Placental epithelial cell (primary cell): ENCODE data around the gene CCDC82. TPM values are rescaled to one million over a fixed set of nuclear protein-coding genes. Genes with fewer than 3 reads are reported as not detected.

ENCODE experiments used
- small RNA-seq: library from RNA; depleted of rRNA; stranded (forward); fragments of <200 nt; gene quantifications from one replicate; pipeline ENCODE3, GENCODE V24; 2012
- total RNA-seq: library from RNA; depleted of rRNA; stranded (reverse); fragments of >200 nt; gene quantifications from 2 replicates; pipeline ENCODE4 v1.2.3, GENCODE V29; 2012

CCDC82 gene
- total RNA-seq: 12.6 and 14.7 TPM in 2 replicates

DNA sequence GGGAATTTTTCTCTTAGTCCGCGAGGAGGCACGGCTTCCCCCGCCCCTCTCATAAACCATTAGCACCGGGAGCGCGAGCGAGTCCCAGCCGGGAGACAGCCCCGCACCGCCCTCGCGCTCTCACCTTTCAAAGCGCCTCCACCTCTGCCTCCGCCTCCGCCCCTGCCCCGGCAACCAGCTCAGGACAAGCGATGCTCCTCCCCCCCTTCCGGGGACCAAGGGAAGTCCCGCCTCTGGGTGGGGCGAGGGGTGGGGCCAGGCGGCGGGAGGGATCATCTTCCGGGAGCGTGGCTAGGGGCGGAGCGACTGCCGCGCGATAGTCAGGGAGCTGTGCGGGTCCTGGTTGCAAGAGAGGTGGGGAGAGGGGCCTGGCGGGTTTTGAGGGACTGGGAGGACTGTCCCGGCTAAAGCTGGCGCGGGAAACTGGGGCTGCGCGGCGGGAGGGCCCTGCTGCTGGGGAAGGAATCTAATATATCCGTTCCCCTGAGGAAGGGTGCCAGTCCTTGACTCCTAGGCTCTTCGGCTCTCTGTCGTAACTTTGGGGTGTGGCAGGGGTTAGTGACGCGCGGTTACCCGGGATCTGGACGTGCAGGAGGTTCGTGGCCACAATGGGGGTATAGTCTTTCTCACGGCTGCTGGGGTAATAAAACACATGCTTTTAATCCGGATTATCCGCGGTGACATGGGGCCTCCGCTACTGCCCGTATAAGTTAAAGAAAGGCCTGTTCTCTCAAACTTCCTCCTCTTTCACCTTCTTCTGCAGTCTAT is at the start of gene CCDC82, which contains the start of gene JRKL:
Gene CCDC82, minus strand, starts transcription at position 193 of the 768 bp plus-strand sequence. CDS start 5,165 bp downstream, outside the sequence.
Gene JRKL, plus strand, starts transcription at position 294 of the 768 bp plus-strand sequence. CDS start 637 bp downstream, outside the sequence.

GRCh38 chr11:96342961-96343711 is 46.6 kb downstream of the CCDC82 start, which contains the start of gene MAML2:
Gene MAML2 (minus strand): TSS chr11:96343195. CDS start chr11:96341895, 1,300 bp downstream.

Small RNAs within 50 kb of the gene (small RNA-seq; reads per million reads assigned to genes)
- not detected for gene MIR1260B

Other genes starting within 250 kb of the CCDC82 start
- gene MAML2, start 46.7 kb downstream of the CCDC82 start, total RNA-seq: 23.2 and 30.7 TPM in 2 replicates
- gene JRKL, start 101 bp upstream of the CCDC82 start, total RNA-seq: 6.4 and 7.1 TPM in 2 replicates